Fibroblast of lung (primary cell): ENCODE measurements around the gene ACACB. TPM values are rescaled to one million over a fixed set of nuclear protein-coding genes. Genes with fewer than 3 reads are reported as not detected.
"Not testable (repeated sequence)": the region's sequence is repeated elsewhere in the genome, so short reads cannot be mapped to it uniquely, and the experiment has no call there.

Experiments
- DNase-seq, 2 donors: peaks; one replicate each; pipeline versions ENCODE4 v3.0.0 to v3.0.0-alpha.2; 2010; ENCODE audit warnings: low read depth in 2 of 2
- H2AFZ ChIP-seq: 2 replicates; pipeline ENCODE4 v1.5.1; 2012; ENCODE audit warnings: low read length, control low read depth, inconsistent platforms
- H3K27ac ChIP-seq: 2 replicates; pipeline ENCODE4 v1.5.1; 2011; ENCODE audit warnings: low read length, control low read depth; ENCODE audit not compliant: insufficient read depth
- H3K27me3 ChIP-seq: 2 replicates; pipeline ENCODE4 v1.5.1; 2011; ENCODE audit warnings: mild to moderate bottlenecking, low read length; ENCODE audit not compliant: control insufficient read depth, insufficient read depth
- H3K36me3 ChIP-seq: 2 replicates; pipeline ENCODE4 v1.5.1; 2011; ENCODE audit warnings: low read length; ENCODE audit not compliant: control insufficient read depth, insufficient read depth
- H3K4me1 ChIP-seq: 2 replicates; pipeline ENCODE4 v1.5.1; 2011; ENCODE audit warnings: low read length; ENCODE audit not compliant: control insufficient read depth, insufficient read depth; ENCODE audit errors: extremely low read depth
- H3K4me2 ChIP-seq: 2 replicates; pipeline ENCODE4 v1.5.1; 2011; ENCODE audit warnings: low read length, control low read depth; ENCODE audit not compliant: insufficient read depth; ENCODE audit errors: extremely low read depth
- H3K4me3 ChIP-seq, 4 experiments: fragments of 200-600 bp in 1 of 4; sonication (generic) in 1 of 4; replicated peaks in 1 of 4; 2 replicates each; pipeline ENCODE4 v1.5.1; 2011 to 2016; ENCODE audit warnings: low read length in 4 of 4, low read depth in 3 of 4, mild to moderate bottlenecking in 3 of 4, control low read depth in 2 of 4, inconsistent platforms in 1 of 4, mixed read lengths in 1 of 4; ENCODE audit not compliant: insufficient read depth in 1 of 4; ENCODE audit errors: control extremely low read depth in 1 of 4
- H3K79me2 ChIP-seq: 2 replicates; pipeline ENCODE4 v1.5.1; 2012; ENCODE audit warnings: mild to moderate bottlenecking, low read length, inconsistent platforms; ENCODE audit not compliant: control insufficient read depth, insufficient read depth
- H3K9ac ChIP-seq: 2 replicates; pipeline ENCODE4 v1.5.1; 2011; ENCODE audit warnings: mild to moderate bottlenecking, low read length, control low read depth; ENCODE audit not compliant: insufficient read depth
- H3K9me3 ChIP-seq: 2 replicates; pipeline ENCODE4 v1.5.1; 2012; ENCODE audit warnings: low read depth, low read length; ENCODE audit not compliant: control insufficient read depth, insufficient read depth
- H4K20me1 ChIP-seq: 2 replicates; pipeline ENCODE4 v1.5.1; 2011; ENCODE audit warnings: low read length; ENCODE audit not compliant: control insufficient read depth, insufficient read depth; ENCODE audit errors: extremely low read depth
- CTCF ChIP-seq, 2 donors: IDR thresholded peaks in 1 of 2; conservative IDR thresholded peaks in 1 of 2; 1 replicate in 1 of 2; 2 replicates in 1 of 2; pipeline ENCODE4 v1.5.1; 2011 to 2012; ENCODE audit warnings: low read length in 2 of 2, control low read depth in 1 of 2, inconsistent platforms in 1 of 2, low read depth in 1 of 2, mild to moderate bottlenecking in 1 of 2
- EZH2 ChIP-seq: IDR thresholded peaks from 2 replicates; pipeline ENCODE4 v1.5.1; 2012; ENCODE audit warnings: low read length, control low read depth, mild to moderate bottlenecking; ENCODE audit errors: missing control alignments
- polyA plus RNA-seq, 2 donors: library from polyadenylated mRNA; depleted of rRNA in 1 of 2; stranded (reverse) in 1 of 2; unstranded in 1 of 2; fragments of >200 nt; gene quantifications; 2 replicates each; pipeline ENCODE4 v1.2.1, GENCODE V29; 2011 to 2012; ENCODE audit warnings: missing spikeins in 1 of 2
- total RNA-seq: library from RNA; depleted of rRNA; stranded (reverse); fragments of >200 nt; gene quantifications from 2 replicates; pipeline ENCODE4 v1.2.1, GENCODE V29; 2014

The ACACB gene
- total and polyA plus RNA-seq, 2 donors (not counting 1 experiment from before 2014, with no cell fraction given), result 1.5 to 9.1 TPM

GRCh38 chr12:109139791-109140190 is 23.4 kb downstream of the ACACB start:
- no peaks in the 10 kb centered on the region for H3K9me3 ChIP-seq
- no peak overlapping the region for H2AFZ ChIP-seq
- H3K27me3 ChIP-seq, result no peaks in the 10 kb centered on the region
- no peak for DNase-seq
- TF ChIP-seq CTCF (conservative IDR thresholded peaks at IDR 0.05 in 1 of 2, IDR thresholded peaks at IDR 0.05 in 1 of 2; ENCODE audit: low read depth in 1 of 2, low read length in 2 of 2), result no peak
- no peak for TF ChIP-seq EZH2
- H3K4me1 ChIP-seq, result no peaks in the 10 kb centered on the region
- H3K36me3 ChIP-seq, result no peaks in the 10 kb centered on the region
- no peaks in the 10 kb centered on the region for H3K79me2 ChIP-seq
- no peak overlapping the region for H3K4me2 ChIP-seq
- H3K4me3 ChIP-seq, result no peak overlapping the region
- H4K20me1 ChIP-seq, result no peaks in the 10 kb centered on the region
- H3K9ac ChIP-seq, result no peak overlapping the region
- no peak overlapping the region for H3K27ac ChIP-seq

GRCh38 chr12:109140560-109140959 is 24.2 kb downstream of the ACACB start:
- no peak overlapping the region for H3K27ac ChIP-seq
- TF ChIP-seq CTCF (conservative IDR thresholded peaks at IDR 0.05 in 1 of 2, IDR thresholded peaks at IDR 0.05 in 1 of 2; ENCODE audit: low read depth in 1 of 2, low read length in 2 of 2) (no peak), EZH2 (no peak)
- H4K20me1 ChIP-seq, result no peaks in the 10 kb centered on the region
- no peak overlapping the region for H3K9ac ChIP-seq
- H2AFZ ChIP-seq, result no peak overlapping the region
- no peaks in the 10 kb centered on the region for H3K9me3 ChIP-seq
- H3K27me3 ChIP-seq, result no peaks in the 10 kb centered on the region
- H3K4me1 ChIP-seq, result no peaks in the 10 kb centered on the region
- DNase-seq, result no peak
- H3K4me2 ChIP-seq, result no peak overlapping the region
- no peaks in the 10 kb centered on the region for H3K36me3 ChIP-seq
- H3K79me2 ChIP-seq, result no peaks in the 10 kb centered on the region
- H3K4me3 ChIP-seq, result no peak overlapping the region

GRCh38 chr12:109144224-109144623 is 27.8 kb downstream of the ACACB start:
- Histone ChIP-seq H3K36me3 (no peaks in the 10 kb centered on the region), H3K9me3 (no peaks in the 10 kb centered on the region), H4K20me1 (no peaks in the 10 kb centered on the region), H3K27ac (no peak overlapping the region), H3K4me1 (no peaks in the 10 kb centered on the region), H2AFZ (no peak overlapping the region), H3K4me2 (no peak overlapping the region), H3K9ac (no peak overlapping the region), H3K27me3 (peaks cover 4% of the 10 kb centered on the region), H3K4me3 (no peak overlapping the region), H3K79me2 (no peaks in the 10 kb centered on the region)
- TF ChIP-seq CTCF (conservative IDR thresholded peaks at IDR 0.05 in 1 of 2, IDR thresholded peaks at IDR 0.05 in 1 of 2; ENCODE audit: low read depth in 1 of 2, low read length in 2 of 2) (no peak), EZH2 (no peak)
- no peak for DNase-seq

GRCh38 chr12:109147126-109147525 is 30.7 kb downstream of the ACACB start:
- H3K36me3 ChIP-seq, H3K4me1 ChIP-seq, H3K27me3 ChIP-seq, H3K9me3 ChIP-seq, H4K20me1 ChIP-seq, DNase-seq, H3K9ac ChIP-seq, H3K4me2 ChIP-seq, H3K79me2 ChIP-seq, H2AFZ ChIP-seq, H3K4me3 ChIP-seq, H3K27ac ChIP-seq: not testable (repeated sequence)
